DOHH2 (cell line): Measurements from ENCODE around the gene KCNK18.

Experiments used
- H3F3A ChIP-seq: fragments of 200-600 bp; sonication (generic), shearing (Covaris generic); 2 replicates; pipeline ENCODE4 v1.6.0; 2016; ENCODE audit warnings: antibody characterized with exemption, mild to moderate bottlenecking; ENCODE audit not compliant: control insufficient read depth, insufficient read depth
- H3K27ac ChIP-seq: fragments of 200-600 bp; sonication (generic); 2 replicates; pipeline ENCODE4 v1.5.1; 2014; ENCODE audit warnings: low read depth, mild to moderate bottlenecking, low read length, moderate library complexity
- H3K27me3 ChIP-seq: fragments of 200-600 bp; sonication (generic); 2 replicates; pipeline ENCODE4 v1.6.1; 2014; ENCODE audit warnings: mild to moderate bottlenecking, low read length, mixed read lengths; ENCODE audit not compliant: control insufficient read depth
- H3K36me3 ChIP-seq: fragments of 200-600 bp; sonication (generic); 2 replicates; pipeline ENCODE4 v1.6.1; 2014; ENCODE audit warnings: mild to moderate bottlenecking, low read length, moderate library complexity, mixed read lengths; ENCODE audit not compliant: control insufficient read depth
- H3K4me1 ChIP-seq: fragments of 200-600 bp; sonication (generic); 2 replicates; pipeline ENCODE4 v1.6.1; 2014; ENCODE audit warnings: mild to moderate bottlenecking, low read length, mixed read lengths; ENCODE audit not compliant: control insufficient read depth
- H3K4me2 ChIP-seq: fragments of 200-600 bp; sonication (generic); 2 replicates; pipeline ENCODE4 v1.6.0; 2014; ENCODE audit warnings: mild to moderate bottlenecking, low read length, moderate library complexity
- H3K4me3 ChIP-seq: fragments of 200-600 bp; sonication (generic); 2 replicates; pipeline ENCODE4 v1.5.1; 2014; ENCODE audit warnings: mild to moderate bottlenecking, low read length, mixed read lengths
- H3K79me2 ChIP-seq: fragments of 200-600 bp; sonication (generic); 2 replicates; pipeline ENCODE4 v1.6.1; 2014; ENCODE audit warnings: mild to moderate bottlenecking, low read length, mixed read lengths; ENCODE audit not compliant: control insufficient read depth
- H3K9me2 ChIP-seq: fragments of 200-600 bp; sonication (generic); replicated peaks from 2 replicates; pipeline ENCODE4 v1.6.1; 2014; ENCODE audit warnings: mild to moderate bottlenecking, low read length, mixed read lengths; ENCODE audit not compliant: control insufficient read depth
- H3K9me3 ChIP-seq: fragments of 200-600 bp; sonication (generic); 2 replicates; pipeline ENCODE4 v1.6.1; 2014; ENCODE audit warnings: antibody characterized with exemption, low read length, mixed read lengths; ENCODE audit not compliant: control insufficient read depth, insufficient read depth
- H4K20me1 ChIP-seq: fragments of 200-600 bp; sonication (generic); 2 replicates; pipeline ENCODE4 v1.6.0; 2014; ENCODE audit warnings: low read depth, mild to moderate bottlenecking, antibody characterized with exemption, low read length, moderate library complexity; ENCODE audit not compliant: control insufficient read depth, insufficient read depth
- EZH2phosphoT487 ChIP-seq: fragments of 200-600 bp; sonication (generic); IDR thresholded peaks from 2 replicates; pipeline ENCODE4 v1.6.1; 2017; ENCODE audit warnings: borderline replicate concordance, mild to moderate bottlenecking, antibody characterized with exemption, low read length, moderate library complexity, mixed read lengths
- TF ChIP-seq, protein P1 (sequence below): fragments of 200-600 bp; sonication (generic); IDR thresholded peaks from one replicate; pipeline ENCODE4 v1.5.1; 2014; ENCODE audit warnings: antibody characterized with exemption, mild to moderate bottlenecking, low read depth, low read length; ENCODE audit not compliant: poor library complexity, severe bottlenecking

The KCNK18 gene

DNA sequence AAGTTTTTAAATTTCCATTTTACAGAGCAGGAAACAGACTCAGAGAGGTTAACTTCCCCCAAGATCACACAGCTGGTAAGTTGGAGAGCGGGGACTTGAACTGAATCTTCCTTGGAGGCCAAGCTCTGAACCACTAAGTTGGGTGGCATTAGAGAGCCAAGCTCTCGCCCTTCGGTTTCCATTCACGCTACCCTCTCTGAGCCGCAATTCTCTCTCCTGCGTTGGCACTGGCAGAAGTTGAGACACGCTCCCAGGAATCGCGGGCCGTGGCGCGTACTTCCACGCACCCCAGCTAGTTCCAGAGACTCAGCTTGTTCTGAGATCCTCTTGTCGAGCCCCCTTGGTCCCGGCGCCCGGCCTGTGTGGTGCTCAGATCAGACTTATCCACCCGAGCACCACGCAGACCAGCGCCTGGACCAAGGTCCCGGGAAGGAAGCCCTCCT lies 29.9 kb upstream of the KCNK18 start:
- Histone ChIP-seq H3K36me3 (no peaks in the 10 kb centered on the region), H3K4me3 (no peak overlapping the region), H4K20me1 (no peaks in the 10 kb centered on the region), H3K4me2 (no peak overlapping the region), H3F3A (no peaks in the 10 kb centered on the region), H3K9me3 (no peaks in the 10 kb centered on the region), H3K79me2 (no peaks in the 10 kb centered on the region), H3K27ac (no peak overlapping the region), H3K27me3 (peaks cover 36% of the 10 kb centered on the region), H3K9me2 (no peaks in the 10 kb centered on the region), H3K4me1 (no peaks in the 10 kb centered on the region)
- no peak for TF ChIP-seq EZH2phosphoT487
- TF ChIP-seq, protein P1, sequence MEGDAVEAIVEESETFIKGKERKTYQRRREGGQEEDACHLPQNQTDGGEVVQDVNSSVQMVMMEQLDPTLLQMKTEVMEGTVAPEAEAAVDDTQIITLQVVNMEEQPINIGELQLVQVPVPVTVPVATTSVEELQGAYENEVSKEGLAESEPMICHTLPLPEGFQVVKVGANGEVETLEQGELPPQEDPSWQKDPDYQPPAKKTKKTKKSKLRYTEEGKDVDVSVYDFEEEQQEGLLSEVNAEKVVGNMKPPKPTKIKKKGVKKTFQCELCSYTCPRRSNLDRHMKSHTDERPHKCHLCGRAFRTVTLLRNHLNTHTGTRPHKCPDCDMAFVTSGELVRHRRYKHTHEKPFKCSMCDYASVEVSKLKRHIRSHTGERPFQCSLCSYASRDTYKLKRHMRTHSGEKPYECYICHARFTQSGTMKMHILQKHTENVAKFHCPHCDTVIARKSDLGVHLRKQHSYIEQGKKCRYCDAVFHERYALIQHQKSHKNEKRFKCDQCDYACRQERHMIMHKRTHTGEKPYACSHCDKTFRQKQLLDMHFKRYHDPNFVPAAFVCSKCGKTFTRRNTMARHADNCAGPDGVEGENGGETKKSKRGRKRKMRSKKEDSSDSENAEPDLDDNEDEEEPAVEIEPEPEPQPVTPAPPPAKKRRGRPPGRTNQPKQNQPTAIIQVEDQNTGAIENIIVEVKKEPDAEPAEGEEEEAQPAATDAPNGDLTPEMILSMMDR = no peak

DNA sequence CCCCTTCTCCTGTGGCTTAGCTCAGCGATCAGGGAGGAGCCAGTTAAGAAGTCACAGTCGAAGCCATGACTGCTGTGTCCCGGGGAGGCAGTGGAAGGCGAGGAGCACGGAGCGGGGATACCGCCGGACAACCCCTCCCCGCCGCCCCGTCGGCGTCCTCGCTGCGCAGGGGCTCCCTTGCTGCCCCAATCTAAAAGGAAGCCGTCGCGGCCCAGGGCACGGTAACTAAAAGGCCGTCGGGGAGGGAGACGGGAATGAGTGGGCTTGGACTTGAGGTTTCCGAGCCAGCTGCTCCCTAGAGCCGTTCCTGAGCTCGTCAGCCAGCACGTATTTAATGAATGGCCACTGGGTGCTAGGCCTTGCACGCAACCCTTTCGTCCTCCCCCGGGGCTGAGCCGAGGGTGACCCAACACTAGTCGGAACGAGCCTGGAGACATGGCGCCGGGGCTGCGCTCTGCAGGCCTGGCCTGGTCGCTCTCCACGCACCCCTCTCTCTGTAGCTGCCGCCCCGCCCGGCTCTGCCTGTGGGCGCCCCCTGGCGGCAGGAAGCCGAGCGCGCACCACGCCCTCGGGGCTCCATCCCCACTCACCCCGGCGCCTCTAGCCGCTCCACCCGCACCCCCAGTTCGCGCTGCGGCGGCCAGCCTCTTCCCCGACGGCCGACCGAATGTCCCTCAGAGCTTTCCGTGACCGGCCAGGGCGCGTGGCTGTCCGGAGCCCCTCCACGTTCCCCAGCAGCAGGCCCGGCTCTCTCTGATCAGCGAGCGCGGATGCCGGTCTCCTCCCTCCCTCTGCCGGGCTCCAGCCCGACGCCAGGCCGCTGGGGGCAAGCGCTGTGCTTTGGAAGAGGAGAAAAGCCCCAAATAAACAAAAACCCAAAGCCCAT lies 29.3 kb upstream of the KCNK18 start:
- Histone ChIP-seq H4K20me1 (no peaks in the 10 kb centered on the region), H3K9me3 (no peaks in the 10 kb centered on the region), H3K4me2 (no peak overlapping the region), H3K27me3 (peaks cover 33% of the 10 kb centered on the region), H3K27ac (no peak overlapping the region), H3K4me1 (no peaks in the 10 kb centered on the region), H3F3A (no peaks in the 10 kb centered on the region), H3K79me2 (no peaks in the 10 kb centered on the region), H3K4me3 (no peak overlapping the region), H3K9me2 (no peaks in the 10 kb centered on the region), H3K36me3 (no peaks in the 10 kb centered on the region)
- no peak for TF ChIP-seq EZH2phosphoT487
- TF ChIP-seq, protein P1 = peak; percentile 87

DNA sequence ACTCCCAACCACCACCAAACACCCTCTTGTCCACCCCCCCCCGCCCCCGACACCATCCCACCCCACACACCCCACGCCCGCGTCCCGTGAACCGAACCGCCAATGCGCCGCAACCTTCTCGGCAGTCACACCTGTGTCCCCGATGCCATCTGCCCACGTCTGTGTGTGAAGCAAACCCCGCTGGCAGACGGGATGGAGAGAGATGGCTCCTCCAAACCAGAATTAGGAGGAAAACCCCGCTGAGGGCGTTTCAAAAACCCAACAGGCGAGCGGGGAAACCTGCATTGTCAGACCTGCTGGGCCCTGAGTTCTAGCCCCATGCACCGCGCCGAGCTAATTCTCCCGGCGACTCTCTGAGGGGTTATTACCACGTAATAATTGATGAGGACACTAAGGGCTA lies 28.6 kb upstream of the KCNK18 start:
- Histone ChIP-seq H3K36me3 (no peaks in the 10 kb centered on the region), H3K4me3 (no peak overlapping the region), H3K9me3 (no peaks in the 10 kb centered on the region), H3K27ac (no peak overlapping the region), H3K79me2 (no peaks in the 10 kb centered on the region), H3K4me1 (no peaks in the 10 kb centered on the region), H4K20me1 (no peaks in the 10 kb centered on the region), H3K27me3 (peaks cover 34% of the 10 kb centered on the region), H3F3A (no peaks in the 10 kb centered on the region), H3K9me2 (no peaks in the 10 kb centered on the region), H3K4me2 (no peak overlapping the region)
- TF ChIP-seq, protein P1 = no peak
- no peak for TF ChIP-seq EZH2phosphoT487
